ENCODE results near the gene SMIM30. TPM values are rescaled to one million over a fixed set of nuclear protein-coding genes. Genes with fewer than 3 reads are reported as not detected.

SMIM30 gene
- total RNA-seq, 2 experiments from 2014 or later, result 23.1 to 24.8 TPM

- no peaks in the 10 kb centered on the region for H3K9me3 Mint-ChIP-seq
- ChIA-PET POLR2A (interaction anchor here (0.9 kb wide), 1 partner anchor 15 kb away, joined by 3 read pairs; no protein-coding TSS in a partner anchor), CTCF (interaction anchor here (0.8 to 1.4 kb wide), 3 partner anchors 18 to 72 kb away, joined by 3 to 4 read pairs (median 3); no protein-coding TSS in a partner anchor)
- no peaks in the 10 kb centered on the region for H3K36me3 Mint-ChIP-seq (ENCODE audit: low read depth)
- DNase-seq, result no peak
- peaks cover 4% of the 10 kb centered on the region for H3K4me1 Mint-ChIP-seq
- H3K27ac Mint-ChIP-seq, result no peak overlapping the region
- H3K27me3 Mint-ChIP-seq, result peaks cover 43% of the 10 kb centered on the region
- H3K4me3 Mint-ChIP-seq, result no peak overlapping the region
Measured at GRCh38 chr7:113087071-113087998, 31.0 kb downstream of the SMIM30 start.

- Mint-ChIP-seq H3K4me3 (peak within 1 kb of the TSS; percentile 21), H3K27ac (no peak within 1 kb of the TSS), H3K36me3 (ENCODE audit: low read depth) (no peaks in the 10 kb centered on the region), H3K9me3 (no peaks in the 10 kb centered on the region), H3K4me1 (peaks cover 4% of the 10 kb centered on the region), H3K27me3 (peaks cover 42% of the 10 kb centered on the region)
- CTCF ChIA-PET, result interaction anchor here (0.8 to 1.4 kb wide), 3 partner anchors 17 to 73 kb away, joined by 3 to 4 read pairs (median 3); no protein-coding TSS in a partner anchor
- POLR2A ChIA-PET, result interaction anchor here (0.9 kb wide), 1 partner anchor 16 kb away, joined by 3 read pairs; no protein-coding TSS in a partner anchor
- DNase-seq, result peak; percentile 33
Measured at GRCh38 chr7:113086431-113086888, 31.9 kb downstream of the SMIM30 start, which contains the start of gene GPR85. GPR85 (minus strand) TSS chr7:113086827; CDS start chr7:113084721, 2,106 bp downstream.

- H3K27me3 Mint-ChIP-seq, result peaks cover 42% of the 10 kb centered on the region
- no peak overlapping the region for H3K27ac Mint-ChIP-seq
- CTCF ChIA-PET, result interaction anchor here (0.8 to 1.4 kb wide), 2 partner anchors 17 to 73 kb away, joined by 3 read pairs; no protein-coding TSS in a partner anchor
- DNase-seq, result no peak
- H3K9me3 Mint-ChIP-seq, result no peaks in the 10 kb centered on the region
- no peaks in the 10 kb centered on the region for H3K36me3 Mint-ChIP-seq (ENCODE audit: low read depth)
- POLR2A ChIA-PET, result no interaction called here
- peaks cover 4% of the 10 kb centered on the region for H3K4me1 Mint-ChIP-seq
- H3K4me3 Mint-ChIP-seq, result no peak overlapping the region
Measured at GRCh38 chr7:113085781-113086390, 32.5 kb downstream of the SMIM30 start.

- Mint-ChIP-seq H3K4me1 (peaks cover 4% of the 10 kb centered on the region), H3K27me3 (peaks cover 42% of the 10 kb centered on the region), H3K27ac (no peak overlapping the region), H3K4me3 (no peak overlapping the region), H3K9me3 (no peaks in the 10 kb centered on the region), H3K36me3 (ENCODE audit: low read depth) (no peaks in the 10 kb centered on the region)
- CTCF ChIA-PET, result interaction anchor here (1.1 kb wide), 1 partner anchor 29 kb away, joined by 4 read pairs; no protein-coding TSS in a partner anchor
- DNase-seq, result no peak
- POLR2A ChIA-PET, result no interaction called here
Measured at GRCh38 chr7:113084496-113085172, 33.7 kb downstream of the SMIM30 start.

GRCh38 chr7:113083816-113084495 is 34.4 kb downstream of the SMIM30 start:
- Mint-ChIP-seq H3K9me3 (no peaks in the 10 kb centered on the region), H3K36me3 (ENCODE audit: low read depth) (no peaks in the 10 kb centered on the region), H3K27ac (no peak overlapping the region), H3K4me3 (no peak overlapping the region), H3K27me3 (peaks cover 42% of the 10 kb centered on the region), H3K4me1 (peaks cover 4% of the 10 kb centered on the region)
- ChIA-PET POLR2A (no interaction called here), CTCF (interaction anchor here (1.1 kb wide), 1 partner anchor 29 kb away, joined by 4 read pairs; no protein-coding TSS in a partner anchor)
- no peak for DNase-seq

GRCh38 chr7:113083132-113083815 is 35.1 kb downstream of the SMIM30 start:
- ChIA-PET POLR2A (no interaction called here), CTCF (no interaction called here)
- Mint-ChIP-seq H3K27ac (no peak overlapping the region), H3K4me3 (no peak overlapping the region), H3K27me3 (peaks cover 38% of the 10 kb centered on the region), H3K4me1 (peaks cover 4% of the 10 kb centered on the region), H3K36me3 (ENCODE audit: low read depth) (no peaks in the 10 kb centered on the region), H3K9me3 (no peaks in the 10 kb centered on the region)
- no peak for DNase-seq

- no peaks in the 10 kb centered on the region for H3K9me3 Mint-ChIP-seq
- no peak overlapping the region for H3K27ac Mint-ChIP-seq
- no peak for DNase-seq
- H3K36me3 Mint-ChIP-seq (ENCODE audit: low read depth), result no peaks in the 10 kb centered on the region
- H3K4me3 Mint-ChIP-seq, result no peak overlapping the region
- no peaks in the 10 kb centered on the region for H3K4me1 Mint-ChIP-seq
- ChIA-PET CTCF (no interaction called here), POLR2A (no interaction called here)
- H3K27me3 Mint-ChIP-seq, result peaks cover 3% of the 10 kb centered on the region
Measured at GRCh38 chr7:113078331-113078730, 40.0 kb downstream of the SMIM30 start.

- Mint-ChIP-seq H3K4me1 (no peaks in the 10 kb centered on the region), H3K9me3 (no peaks in the 10 kb centered on the region), H3K4me3 (no peak overlapping the region), H3K27ac (no peak overlapping the region), H3K36me3 (ENCODE audit: low read depth) (no peaks in the 10 kb centered on the region), H3K27me3 (peaks cover 3% of the 10 kb centered on the region)
- DNase-seq, result no peak
- ChIA-PET POLR2A (no interaction called here), CTCF (no interaction called here)
Measured at GRCh38 chr7:113076703-113077102, 41.7 kb downstream of the SMIM30 start.

GRCh38 chr7:113071465-113071864 is 46.9 kb downstream of the SMIM30 start:
- Mint-ChIP-seq H3K4me1 (no peaks in the 10 kb centered on the region), H3K9me3 (no peaks in the 10 kb centered on the region), H3K4me3 (no peak overlapping the region), H3K27ac (no peak overlapping the region), H3K36me3 (ENCODE audit: low read depth) (no peaks in the 10 kb centered on the region), H3K27me3 (no peaks in the 10 kb centered on the region)
- DNase-seq, result no peak
- CTCF ChIA-PET, result no interaction called here
- POLR2A ChIA-PET, result no interaction called here

Other genes starting within 250 kb of the SMIM30 start
- not detected for gene GPR85, start 31.7 kb downstream of the SMIM30 start, total RNA-seq

All from activated CD4-positive, alpha-beta memory T cell treated with anti-CD3 and anti-CD28 coated beads, Interleukin-2, amount 10 ng/mL, durations not matched to agents 7 days and 5 days (primary cell).